H1 (cell line): ENCODE measurements around the gene KREMEN1. TPM values are rescaled to one million over a fixed set of nuclear protein-coding genes. Genes with fewer than 3 reads are reported as not detected.

ENCODE experiments used
- CTCF ChIA-PET: fragments of 300-600 bp; sonication (Branson Sonifier 250); formaldehyde crosslinking; loops from one replicate; lab custom pipeline; 2021; ENCODE audit not compliant: partially characterized antibody; lab: Charles Lee
- POLR2A ChIA-PET: fragments of 300-600 bp; sonication (Branson Sonifier 250); formaldehyde crosslinking; loops from one replicate; lab custom pipeline; 2021; ENCODE audit warnings: inconsistent platforms; ENCODE audit not compliant: partially characterized antibody; lab: Charles Lee
- DNase-seq, 2 experiments: peaks; one replicate each; pipeline versions ENCODE4 v3.0.0 to v3.0.0-alpha.2; 2010 to 2022; ENCODE audit warnings: low spot score in 2 of 2, low read depth in 1 of 2, mixed read lengths in 1 of 2
- FAIRE-seq: peaks from 2 replicates; lab custom pipeline; 2011; peaks lifted over from hg19 to GRCh38; lab: Jason Lieb, UNC
- H2AFZ ChIP-seq: 2 replicates; pipeline ENCODE4 v1.8.1; 2012; ENCODE audit warnings: low read length, inconsistent platforms
- H2AK5ac ChIP-seq: 2 replicates; pipeline ENCODE4 v1.6.1; 2013; ENCODE audit warnings: low read depth, low read length
- H2BK120ac ChIP-seq: replicated peaks from 2 replicates; pipeline ENCODE3; 2013; ENCODE audit warnings: low read depth, low read length, inconsistent platforms
- H2BK12ac ChIP-seq: 2 replicates; pipeline ENCODE4 v1.6.1; 2013; ENCODE audit warnings: low read depth, low read length
- H2BK15ac ChIP-seq: 2 replicates; pipeline ENCODE4 v1.6.1; 2013; ENCODE audit warnings: low read length
- H2BK20ac ChIP-seq: 2 replicates; pipeline ENCODE4 v1.6.1; 2013; ENCODE audit warnings: low read length
- H2BK5ac ChIP-seq: 2 replicates; pipeline ENCODE4 v1.6.1; 2013; ENCODE audit warnings: low read depth, low read length
- H3K14ac ChIP-seq: 2 replicates; pipeline ENCODE4 v1.6.1; 2013; ENCODE audit warnings: inconsistent platforms; ENCODE audit not compliant: insufficient read length
- H3K18ac ChIP-seq: 2 replicates; pipeline ENCODE4 v1.6.1; 2013; ENCODE audit warnings: low read length; ENCODE audit errors: extremely low read depth
- H3K23ac ChIP-seq: 2 replicates; pipeline ENCODE4 v1.6.1; 2013; ENCODE audit warnings: inconsistent platforms; ENCODE audit not compliant: insufficient read length
- H3K23me2 ChIP-seq: 2 replicates; pipeline ENCODE4 v1.6.1; 2013; ENCODE audit warnings: low read depth, low read length
- H3K27ac ChIP-seq: 2 replicates; pipeline ENCODE4 v1.6.1; 2011; ENCODE audit warnings: low read depth, low read length, inconsistent platforms
- H3K27me3 ChIP-seq, 4 experiments: replicated peaks in 1 of 4; 1 replicate in 1 of 4; 2 replicates in 3 of 4; pipeline versions ENCODE4 v1.6.1 to v1.8.1; 2011 to 2013; ENCODE audit warnings: low read length in 3 of 4, mild to moderate bottlenecking in 3 of 4, inconsistent platforms in 2 of 4, mixed read lengths in 2 of 4, moderate library complexity in 1 of 4; ENCODE audit not compliant: control insufficient read depth in 3 of 4, insufficient read depth in 3 of 4; ENCODE audit errors: extremely low read depth in 1 of 4
- H3K36me3 ChIP-seq, 4 experiments: 2 replicates each; pipeline versions ENCODE4 v1.6.1 to v1.8.1; 2011 to 2013; ENCODE audit warnings: mild to moderate bottlenecking in 4 of 4, low read length in 3 of 4, moderate library complexity in 2 of 4, control low read depth in 1 of 4, inconsistent platforms in 1 of 4; ENCODE audit not compliant: insufficient read depth in 4 of 4, control insufficient read depth in 2 of 4
- H3K4ac ChIP-seq: replicated peaks from 2 replicates; pipeline ENCODE3; 2013; ENCODE audit warnings: low read length, low read depth, mixed read lengths, inconsistent platforms; ENCODE audit not compliant: insufficient read length
- H3K4me1 ChIP-seq, 4 experiments: replicated peaks in 1 of 4; 1 replicate in 1 of 4; 2 replicates in 3 of 4; pipeline versions ENCODE4 v1.6.1 to v1.8.1; 2011 to 2013; ENCODE audit warnings: low read length in 3 of 4, inconsistent platforms in 2 of 4, mixed read lengths in 1 of 4; ENCODE audit not compliant: insufficient read depth in 4 of 4, control insufficient read depth in 3 of 4
- H3K4me2 ChIP-seq, 2 experiments: 2 replicates each; pipeline versions ENCODE4 v1.6.1 to v1.8.1; 2011 to 2013; ENCODE audit warnings: low read depth in 2 of 2, low read length in 2 of 2, control low read depth in 1 of 2, inconsistent platforms in 1 of 2, mild to moderate bottlenecking in 1 of 2; ENCODE audit not compliant: insufficient read depth in 1 of 2
- H3K4me3 ChIP-seq, 4 experiments: fragments of 200-600, 300-600 bp in 1 of 4; sonication (generic), shearing (Covaris generic), sonication (Bioruptor Twin) in 1 of 4; 2 replicates each; pipeline versions ENCODE4 v1.5.1 to v1.8.1; 2011 to 2016; ENCODE audit warnings: low read length in 4 of 4, low read depth in 3 of 4, control low read depth in 2 of 4, inconsistent platforms in 2 of 4, mild to moderate bottlenecking in 2 of 4, mixed read lengths in 1 of 4, moderate library complexity in 1 of 4; ENCODE audit not compliant: insufficient read depth in 2 of 4; ENCODE audit errors: extremely low read depth in 1 of 4
- H3K56ac ChIP-seq: replicated peaks from 2 replicates; pipeline ENCODE3; 2013; ENCODE audit warnings: low read depth, mild to moderate bottlenecking, mixed read lengths, low read length, inconsistent platforms; ENCODE audit not compliant: insufficient read length
- H3K79me1 ChIP-seq: 2 replicates; pipeline ENCODE4 v1.6.1; 2013; ENCODE audit warnings: low read depth, low read length, control low read depth
- H3K79me2 ChIP-seq, 2 experiments: 2 replicates each; pipeline versions ENCODE4 v1.6.1 to v1.8.1; 2012 to 2013; ENCODE audit warnings: low read length in 2 of 2, mild to moderate bottlenecking in 2 of 2, inconsistent platforms in 1 of 2; ENCODE audit not compliant: insufficient read depth in 2 of 2, control insufficient read depth in 1 of 2
- H3K9ac ChIP-seq, 4 experiments: replicated peaks in 1 of 4; 1 replicate in 1 of 4; 2 replicates in 3 of 4; pipeline versions ENCODE4 v1.6.1 to v1.8.1; 2011 to 2013; ENCODE audit warnings: low read depth in 3 of 4, low read length in 3 of 4, control low read depth in 2 of 4, mild to moderate bottlenecking in 2 of 4, moderate library complexity in 2 of 4, inconsistent platforms in 1 of 4; ENCODE audit errors: extremely low read depth in 1 of 4
- H3K9me3 ChIP-seq, 2 experiments: 2 replicates each; pipeline versions ENCODE4 v1.6.1 to v1.8.1; 2012 to 2013; ENCODE audit warnings: mild to moderate bottlenecking in 2 of 2, moderate library complexity in 2 of 2, control low read depth in 1 of 2, inconsistent platforms in 1 of 2, low read depth in 1 of 2, low read length in 1 of 2, mixed read lengths in 1 of 2; ENCODE audit not compliant: insufficient read depth in 2 of 2
- H4K20me1 ChIP-seq, 2 experiments: replicated peaks in 1 of 2; 2 replicates each; pipeline versions ENCODE3 to v1.8.1; 2011 to 2013; ENCODE audit warnings: inconsistent platforms in 2 of 2, low read length in 2 of 2, mild to moderate bottlenecking in 1 of 2; ENCODE audit not compliant: insufficient read depth in 2 of 2, control insufficient read depth in 1 of 2
- H4K5ac ChIP-seq: 2 replicates; pipeline ENCODE4 v1.6.1; 2013; ENCODE audit warnings: low read length, low read depth, mixed read lengths, inconsistent platforms; ENCODE audit not compliant: insufficient read length
- H4K8ac ChIP-seq: 2 replicates; pipeline ENCODE4 v1.8.0; 2013; ENCODE audit warnings: mild to moderate bottlenecking, moderate library complexity, low read length, inconsistent platforms; ENCODE audit not compliant: insufficient read depth; ENCODE audit errors: extremely low read depth
- H4K91ac ChIP-seq: replicated peaks from 2 replicates; pipeline ENCODE3; 2013; ENCODE audit warnings: low read length, mixed read lengths, inconsistent platforms; ENCODE audit not compliant: insufficient read length
- BACH1 ChIP-seq: IDR thresholded peaks from 2 replicates; pipeline ENCODE4 v1.6.1; 2012; ENCODE audit warnings: low read length, improper control_type of control experiment
- CHD1 ChIP-seq: IDR thresholded peaks from 2 replicates; pipeline ENCODE4 v1.6.1; 2012; ENCODE audit warnings: low read depth, low read length, improper control_type of control experiment
- CHD2 ChIP-seq: IDR thresholded peaks from 2 replicates; pipeline ENCODE4 v1.6.1; 2012; ENCODE audit warnings: low read length, improper control_type of control experiment
- CTBP2 ChIP-seq: IDR thresholded peaks from 2 replicates; pipeline ENCODE4 v1.7.0; 2011; ENCODE audit warnings: borderline replicate concordance, mild to moderate bottlenecking, moderate library complexity, mixed read lengths, low read length; ENCODE audit not compliant: insufficient read depth, insufficient read length
- EGR1 ChIP-seq: IDR thresholded peaks from 2 replicates; pipeline ENCODE4 v1.6.1; 2011; ENCODE audit warnings: low read depth, low read length, borderline replicate concordance
- EP300 ChIP-seq, 2 experiments: IDR thresholded peaks; 1 replicate in 1 of 2; 2 replicates in 1 of 2; pipeline ENCODE4 v1.6.1; 2011 to 2012; ENCODE audit warnings: low read depth in 2 of 2, low read length in 2 of 2, mild to moderate bottlenecking in 2 of 2, borderline replicate concordance in 1 of 2, inconsistent platforms in 1 of 2, moderate library complexity in 1 of 2
- EZH2 ChIP-seq: fragments of 200-600 bp; sonication (generic); IDR thresholded peaks from 2 replicates; pipeline ENCODE4 v1.7.1; 2012; ENCODE audit warnings: low read depth, mild to moderate bottlenecking, moderate library complexity, low read length, inconsistent platforms; ENCODE audit not compliant: severe bottlenecking
- MAFK ChIP-seq: IDR thresholded peaks from 2 replicates; pipeline ENCODE4 v1.6.1; 2012; ENCODE audit warnings: low read depth, mild to moderate bottlenecking, improper control_type of control experiment, low read length
- NANOG ChIP-seq: IDR thresholded peaks from 2 replicates; pipeline ENCODE4 v1.6.1; 2011; ENCODE audit warnings: low read length, low read depth, mild to moderate bottlenecking, inconsistent platforms; ENCODE audit not compliant: insufficient read depth, poor library complexity, severe bottlenecking
- RAD21 ChIP-seq, 2 experiments: IDR thresholded peaks in 1 of 2; conservative IDR thresholded peaks in 1 of 2; 2 replicates each; pipeline ENCODE4 v1.6.1; 2011; ENCODE audit warnings: low read depth in 2 of 2, low read length in 2 of 2, improper control_type of control experiment in 1 of 2, inconsistent platforms in 1 of 2, mild to moderate bottlenecking in 1 of 2, moderate library complexity in 1 of 2
- SIRT6 ChIP-seq: IDR thresholded peaks from one replicate; pipeline ENCODE4 v1.7.1; 2012; ENCODE audit warnings: low read length, inconsistent platforms
- SIX5 ChIP-seq: IDR thresholded peaks from 2 replicates; pipeline ENCODE4 v1.6.1; 2011; ENCODE audit warnings: mild to moderate bottlenecking, low read depth, low read length
- SP1 ChIP-seq: IDR thresholded peaks from 2 replicates; pipeline ENCODE4 v1.6.1; 2011; ENCODE audit warnings: low read depth, low read length
- TCF12 ChIP-seq: IDR thresholded peaks from 2 replicates; pipeline ENCODE4 v1.6.1; 2011; ENCODE audit warnings: low read depth, mild to moderate bottlenecking, low read length
- WGBS, 2 experiments: shearing (Covaris generic) in 1 of 2; methylation state at CpG; one replicate each; pipeline versions ENCODE4 v1.1.6 to v1.1.7; 2013 to 2015; ENCODE audit warnings: low lambda C conversion rate in 2 of 2, mixed read lengths in 2 of 2, inconsistent platforms in 1 of 2, low coverage in 1 of 2, missing lambda C conversion rate in 1 of 2; ENCODE audit not compliant: insufficient replicate concordance in 2 of 2, insufficient coverage in 1 of 2, insufficient read length in 1 of 2; ENCODE audit errors: extremely low coverage in 1 of 2, missing lambda C conversion rate in 1 of 2; 5-methylcytosine and 5-hydroxymethylcytosine counted together
- polyA plus RNA-seq, 7 experiments: library from polyadenylated mRNA; depleted of rRNA in 3 of 7; stranded (reverse) in 5 of 7; unstranded in 2 of 7; fragments of >200 nt in 5 of 7; fragments of 200-250 nt in 2 of 7; gene quantifications; 1 replicate in 5 of 7; 2 replicates in 1 of 7; 4 replicates in 1 of 7; pipeline versions ENCODE4 v1.2.1 to v1.2.3, GENCODE V29; 2011 to 2013; ENCODE audit warnings: missing spikeins in 2 of 7, mixed read lengths in 2 of 7
- total RNA-seq: library from RNA; stranded (reverse); fragmentation: NEBNext Ultra II Directional; extraction: Animal tissue kit (Norgen Biotek cat#: 25700); gene quantifications from 2 replicates; pipeline ENCODE4 v1.2.1, GENCODE V29; 2021

The KREMEN1 gene
- total and polyA plus RNA-seq, 2 of the 8 experiments (the other 6 are each of a cell fraction or from before 2014, with no cell fraction given) = 2.1 to 3.2 TPM

- no peak overlapping the region; a peak in 1 of 7 replicates for H3K9ac ChIP-seq
- ChIA-PET CTCF (interaction anchor here (1.1 to 1.8 kb wide), 3 partner anchors 52 to 143 kb away, joined by 3 to 5 read pairs (median 3); no protein-coding TSS in a partner anchor), POLR2A (no interaction called here)
- no peak for DNase-seq
- no peak overlapping the region for H2BK12ac ChIP-seq
- no peaks in the 10 kb centered on the region; the same call in 1 of the 2 replicates for H3K23me2 ChIP-seq
- no peaks in the 10 kb centered on the region for H3K36me3 ChIP-seq
- H3K4me1 ChIP-seq = peaks cover 0 to 5% (median 3%) of the 10 kb centered on the region in 4 experiments; a peak in 3 of 7 replicates
- no peaks in the 10 kb centered on the region for H4K20me1 ChIP-seq
- no peaks in the 10 kb centered on the region for H3K79me2 ChIP-seq
- no peak overlapping the region for H3K4me2 ChIP-seq
- no peaks in the 10 kb centered on the region for H3K9me3 ChIP-seq
- H3K23ac ChIP-seq = no peak overlapping the region
- no peak overlapping the region for H3K27ac ChIP-seq
- H4K8ac ChIP-seq = no peak overlapping the region
- no peaks in the 10 kb centered on the region for H3K79me1 ChIP-seq
- H3K27me3 ChIP-seq = no peaks in the 10 kb centered on the region
- H2BK15ac ChIP-seq = no peak overlapping the region
- no peak overlapping the region for H2AK5ac ChIP-seq
- FAIRE-seq = no peak
- no peak overlapping the region for H4K91ac ChIP-seq
- no peak overlapping the region for H3K4ac ChIP-seq
- H3K18ac ChIP-seq = no peak overlapping the region
- no peak overlapping the region for H4K5ac ChIP-seq
- no peak overlapping the region for H2BK5ac ChIP-seq
- no peak overlapping the region for H3K56ac ChIP-seq
- H3K4me3 ChIP-seq = no peak overlapping the region
- no peak overlapping the region for H2BK120ac ChIP-seq
- H2AFZ ChIP-seq = no peak overlapping the region
- 90% methylated on average over 2 of the region's 2 CpGs; no CpG with 5 or more reads in 1 of the 2 experiments for WGBS, 2 experiments
- H2BK20ac ChIP-seq = no peak overlapping the region
- H3K14ac ChIP-seq = no peak overlapping the region
- no peak for TF ChIP-seq SIRT6
- TF ChIP-seq EGR1 = no peak
- TF ChIP-seq CTBP2 = no peak
- no peak for TF ChIP-seq CHD1
- TF ChIP-seq SP1 = no peak
- no peak for TF ChIP-seq EP300 (IDR thresholded peaks at IDR 0.05; ENCODE audit: borderline replicate concordance in 1 of 2, low read depth in 2 of 2, low read length in 2 of 2)
- no peak for TF ChIP-seq TCF12
- TF ChIP-seq SIX5 = no peak
- TF ChIP-seq CHD2 = no peak
- TF ChIP-seq RAD21 (IDR thresholded peaks at IDR 0.05 in 1 of 2, conservative IDR thresholded peaks at IDR 0.05 in 1 of 2; ENCODE audit: low read depth in 2 of 2, low read length in 2 of 2) = no peak
- TF ChIP-seq MAFK = no peak
- no peak for TF ChIP-seq EZH2
- TF ChIP-seq BACH1 = no peak
- no peak for TF ChIP-seq NANOG
Measured at GRCh38 chr22:29102300-29102699, 29.5 kb downstream of the KREMEN1 start.
